AG09319 (cell line): ENCODE measurements around the gene GRID2IP.

Source experiments
- DNase-seq: peaks from one replicate; pipeline ENCODE4 v3.0.0-alpha.2; 2010; ENCODE audit warnings: low read depth; ENCODE audit errors: extremely low read depth
- TF ChIP-seq, protein P1 (sequence below): IDR thresholded peaks from 2 replicates; pipeline ENCODE4 v1.5.1; 2011; ENCODE audit warnings: low read depth, mild to moderate bottlenecking, inconsistent platforms, low read length, moderate library complexity

GRID2IP gene

DNA sequence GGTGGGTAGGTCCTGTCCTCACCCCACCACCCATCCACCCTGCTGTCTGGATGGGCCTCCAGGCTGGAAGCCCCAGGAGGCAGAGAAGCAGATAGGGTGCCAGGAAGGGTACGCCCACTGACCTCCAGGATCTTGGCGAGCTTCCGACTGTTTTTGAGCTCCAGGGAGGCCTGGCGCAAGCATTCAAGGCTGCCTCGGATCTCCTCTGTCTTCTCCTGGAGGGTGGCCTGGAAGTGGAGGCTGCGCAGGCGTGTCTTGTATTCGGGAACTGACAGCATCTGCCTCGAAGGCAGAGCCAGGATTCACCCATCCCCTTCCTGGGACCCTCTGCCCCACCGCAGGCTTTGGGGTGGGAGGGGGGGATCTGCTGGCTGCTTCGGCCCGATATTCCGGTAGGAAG, 48.4 kb downstream of the GRID2IP start:
- TF ChIP-seq, protein P1, sequence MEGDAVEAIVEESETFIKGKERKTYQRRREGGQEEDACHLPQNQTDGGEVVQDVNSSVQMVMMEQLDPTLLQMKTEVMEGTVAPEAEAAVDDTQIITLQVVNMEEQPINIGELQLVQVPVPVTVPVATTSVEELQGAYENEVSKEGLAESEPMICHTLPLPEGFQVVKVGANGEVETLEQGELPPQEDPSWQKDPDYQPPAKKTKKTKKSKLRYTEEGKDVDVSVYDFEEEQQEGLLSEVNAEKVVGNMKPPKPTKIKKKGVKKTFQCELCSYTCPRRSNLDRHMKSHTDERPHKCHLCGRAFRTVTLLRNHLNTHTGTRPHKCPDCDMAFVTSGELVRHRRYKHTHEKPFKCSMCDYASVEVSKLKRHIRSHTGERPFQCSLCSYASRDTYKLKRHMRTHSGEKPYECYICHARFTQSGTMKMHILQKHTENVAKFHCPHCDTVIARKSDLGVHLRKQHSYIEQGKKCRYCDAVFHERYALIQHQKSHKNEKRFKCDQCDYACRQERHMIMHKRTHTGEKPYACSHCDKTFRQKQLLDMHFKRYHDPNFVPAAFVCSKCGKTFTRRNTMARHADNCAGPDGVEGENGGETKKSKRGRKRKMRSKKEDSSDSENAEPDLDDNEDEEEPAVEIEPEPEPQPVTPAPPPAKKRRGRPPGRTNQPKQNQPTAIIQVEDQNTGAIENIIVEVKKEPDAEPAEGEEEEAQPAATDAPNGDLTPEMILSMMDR, result no peak
- DNase-seq, result no peak

DNA sequence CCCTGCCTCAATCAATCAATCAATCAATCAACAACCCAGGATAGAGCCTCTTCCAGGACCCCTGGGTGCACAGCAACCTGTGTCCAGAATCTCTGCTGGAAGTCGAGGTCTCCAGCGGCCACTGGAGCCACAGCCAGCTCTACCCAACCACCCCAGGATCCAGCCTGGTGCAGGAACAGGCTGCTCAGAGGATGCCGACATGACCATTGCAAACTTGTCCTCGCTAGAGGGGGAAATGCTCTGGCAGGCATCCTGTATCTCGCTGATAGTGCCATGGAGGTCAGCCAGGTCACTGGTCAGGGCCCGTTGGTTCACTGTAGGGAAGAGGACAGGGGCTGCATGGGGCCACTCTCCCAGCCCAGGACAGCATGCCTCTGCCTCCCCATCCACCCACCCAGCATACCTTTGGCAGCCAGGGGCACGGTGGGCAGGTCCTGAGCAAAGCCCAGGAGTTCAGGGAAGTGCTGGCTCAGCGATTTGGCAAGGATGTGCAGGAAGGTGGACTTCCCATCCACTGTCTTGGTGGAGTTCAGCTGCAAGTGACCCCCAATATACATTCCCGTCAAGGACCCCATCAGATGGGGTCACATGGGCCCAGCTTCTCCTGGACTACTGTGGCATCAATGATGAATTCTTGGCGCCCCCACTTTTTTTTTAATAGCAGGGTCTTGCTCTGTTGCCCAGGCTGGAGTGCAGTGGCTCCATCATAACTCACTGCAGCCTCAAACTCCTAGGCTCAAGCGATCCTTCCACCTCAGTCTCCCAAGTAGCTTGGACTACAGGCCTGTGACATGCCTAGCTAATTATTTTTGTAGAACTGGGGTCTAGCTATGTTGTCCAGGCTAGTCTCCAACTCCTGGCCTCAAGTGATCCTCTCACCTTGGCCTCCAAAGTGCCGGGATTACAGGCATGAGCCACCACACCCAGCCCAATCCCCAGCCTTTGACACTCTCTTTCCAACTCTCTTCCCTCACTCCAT, 49.4 kb downstream of the GRID2IP start:
- DNase-seq, result no peak
- TF ChIP-seq, protein P1, result no peak

DNA sequence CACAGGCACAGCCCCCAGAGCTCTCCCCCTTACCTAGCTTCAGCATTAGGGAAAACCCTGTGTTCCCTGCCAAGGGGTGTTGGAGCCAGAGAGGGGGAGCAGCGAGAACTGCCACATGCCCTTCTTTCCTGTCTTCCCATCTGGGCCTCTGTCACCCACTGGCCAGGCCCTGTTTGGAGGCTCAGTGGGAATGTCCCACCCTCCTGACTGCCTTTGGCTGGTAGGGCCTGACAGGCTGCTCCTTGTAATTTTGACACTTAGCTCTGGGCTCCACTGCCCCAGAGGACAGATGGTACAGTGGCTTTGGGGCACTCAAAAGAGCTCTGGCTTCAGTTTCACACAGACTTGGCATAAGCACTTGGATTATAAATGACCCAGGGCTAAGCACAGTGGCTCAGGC, 50.6 kb downstream of the GRID2IP start:
- DNase-seq, result no peak
- TF ChIP-seq, protein P1, result no peak

DNA sequence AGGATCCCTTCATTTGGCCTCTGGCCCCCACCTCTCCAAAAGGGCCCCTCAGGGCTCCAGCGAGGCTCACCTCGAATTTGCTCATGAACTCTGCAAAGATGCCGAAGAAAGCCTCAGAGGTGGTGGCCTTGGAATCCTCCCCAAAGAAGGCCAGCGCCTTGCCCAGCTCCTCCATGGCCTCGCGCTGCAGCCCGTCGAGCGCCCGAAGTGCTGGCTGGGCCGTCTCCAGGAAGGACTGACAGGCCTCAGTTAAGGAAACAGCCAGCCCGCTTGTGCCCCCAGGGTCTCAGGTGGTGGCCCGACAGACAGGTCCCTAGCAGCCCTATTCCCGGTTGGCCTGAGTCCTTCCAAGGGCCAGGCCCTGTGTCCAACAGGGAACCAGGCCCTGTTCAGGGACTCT, 53.3 kb downstream of the GRID2IP start:
- TF ChIP-seq, protein P1, result no peak
- no peak for DNase-seq

DNA sequence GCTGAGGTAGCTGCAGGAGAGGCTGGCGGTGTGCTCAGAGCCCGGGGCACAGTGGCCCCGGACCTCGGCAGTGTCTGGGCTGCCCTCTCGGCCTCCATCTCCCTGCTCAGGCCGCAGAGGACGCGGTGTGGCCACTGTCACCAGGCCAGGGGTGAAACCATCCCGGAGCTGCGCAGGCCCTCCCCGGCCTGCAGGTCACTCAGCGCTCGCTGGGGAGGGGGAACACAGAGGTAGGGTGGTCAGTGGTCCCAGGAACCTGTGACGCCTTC, 53.7 kb downstream of the GRID2IP start:
- no peak for DNase-seq
- TF ChIP-seq, protein P1, result no peak

DNA sequence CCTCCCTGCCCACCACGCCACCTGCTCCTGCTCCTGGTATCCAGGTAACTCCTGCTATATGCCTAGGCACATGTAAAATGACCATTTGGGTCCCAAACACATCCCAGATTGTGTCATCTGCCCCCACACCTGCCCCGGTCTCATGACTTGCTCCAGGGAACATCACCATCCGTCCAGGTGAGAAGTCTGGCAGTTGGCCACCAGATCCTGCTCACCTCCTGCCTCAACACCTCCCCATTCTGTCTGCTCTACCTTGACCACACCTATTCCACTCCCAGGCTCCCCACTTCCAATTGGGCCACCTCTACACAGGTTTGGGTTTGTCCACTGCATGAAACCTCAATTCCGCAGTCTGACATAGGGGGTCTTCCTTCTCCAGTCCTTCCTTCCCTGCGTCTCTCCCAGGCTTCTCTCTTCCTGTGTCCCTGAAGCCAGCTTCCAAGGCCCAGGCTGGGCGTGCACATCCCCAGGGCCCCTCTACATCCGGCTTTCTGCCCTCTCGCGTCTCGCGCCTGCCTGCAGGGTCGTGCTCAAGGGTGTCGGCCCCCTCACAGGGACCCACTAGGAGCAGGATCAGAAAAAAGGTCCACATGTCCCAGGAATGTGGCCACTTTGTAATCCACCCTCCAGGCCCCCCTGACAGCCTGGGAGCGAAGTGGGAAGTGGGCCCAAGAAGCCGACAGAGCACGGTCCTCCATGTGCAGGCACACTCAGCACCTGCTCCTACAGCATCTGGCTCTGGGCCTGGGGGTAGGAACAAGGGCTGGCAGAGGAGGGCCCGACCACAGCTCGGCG, 54.2 kb downstream of the GRID2IP start:
- DNase-seq, result no peak

More for the DNA sequence above, 54.2 kb downstream of the GRID2IP start:
- TF ChIP-seq, protein P1, result no peak
